ENCODE results near the gene HOXB6. TPM values are rescaled to one million over a fixed set of nuclear protein-coding genes. Genes with fewer than 3 reads are reported as not detected.

Gene HOXB6
- total RNA-seq, 1 donor from 2014 or later = not detected

- Histone ChIP-seq H4K20me1 (ENCODE audit: low read depth) (peaks cover 94% of the 10 kb centered on the region), H3K4me2 (no peak overlapping the region), H3K9ac (no peak overlapping the region), H3F3A (ENCODE audit: low read depth) (no peaks in the 10 kb centered on the region), H3K27ac (no peak overlapping the region), H3K36me3 (no peaks in the 10 kb centered on the region), H3K27me3 (peaks cover 100% of the 10 kb centered on the region), H3K9me3 (ENCODE audit: low read depth) (no peaks in the 10 kb centered on the region), H3K79me2 (ENCODE audit: low read depth) (no peaks in the 10 kb centered on the region), H3K4me1 (no peaks in the 10 kb centered on the region), H3K4me3 (peak overlapping the region; percentile 17), H2AFZ (replicated peaks) (no peak overlapping the region)
- H3K4me3 Mint-ChIP-seq = no peak overlapping the region
- DNase-seq (ENCODE audit: low spot score) = no peak
- H3K36me3 Mint-ChIP-seq = no peaks in the 10 kb centered on the region
- no peaks in the 10 kb centered on the region for H3K4me1 Mint-ChIP-seq
- H3K27me3 Mint-ChIP-seq (ENCODE audit: insufficient read depth, low read depth) = peaks cover 44% of the 10 kb centered on the region
- H3K9me3 Mint-ChIP-seq = peaks cover 3% of the 10 kb centered on the region
- H3K27ac Mint-ChIP-seq = no peak overlapping the region
- TF ChIP-seq EZH2 (IDR thresholded peaks at IDR 0.05) (peak; percentile 97), EZH2phosphoT487 (IDR thresholded peaks at IDR 0.05) (peak; percentile 96)
- TF ChIP-seq, protein P1, sequence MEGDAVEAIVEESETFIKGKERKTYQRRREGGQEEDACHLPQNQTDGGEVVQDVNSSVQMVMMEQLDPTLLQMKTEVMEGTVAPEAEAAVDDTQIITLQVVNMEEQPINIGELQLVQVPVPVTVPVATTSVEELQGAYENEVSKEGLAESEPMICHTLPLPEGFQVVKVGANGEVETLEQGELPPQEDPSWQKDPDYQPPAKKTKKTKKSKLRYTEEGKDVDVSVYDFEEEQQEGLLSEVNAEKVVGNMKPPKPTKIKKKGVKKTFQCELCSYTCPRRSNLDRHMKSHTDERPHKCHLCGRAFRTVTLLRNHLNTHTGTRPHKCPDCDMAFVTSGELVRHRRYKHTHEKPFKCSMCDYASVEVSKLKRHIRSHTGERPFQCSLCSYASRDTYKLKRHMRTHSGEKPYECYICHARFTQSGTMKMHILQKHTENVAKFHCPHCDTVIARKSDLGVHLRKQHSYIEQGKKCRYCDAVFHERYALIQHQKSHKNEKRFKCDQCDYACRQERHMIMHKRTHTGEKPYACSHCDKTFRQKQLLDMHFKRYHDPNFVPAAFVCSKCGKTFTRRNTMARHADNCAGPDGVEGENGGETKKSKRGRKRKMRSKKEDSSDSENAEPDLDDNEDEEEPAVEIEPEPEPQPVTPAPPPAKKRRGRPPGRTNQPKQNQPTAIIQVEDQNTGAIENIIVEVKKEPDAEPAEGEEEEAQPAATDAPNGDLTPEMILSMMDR (IDR thresholded peaks at IDR 0.05) = no peak
Observed at GRCh38 chr17:48564188-48565021, 40.4 kb downstream of the HOXB6 start.

DNA sequence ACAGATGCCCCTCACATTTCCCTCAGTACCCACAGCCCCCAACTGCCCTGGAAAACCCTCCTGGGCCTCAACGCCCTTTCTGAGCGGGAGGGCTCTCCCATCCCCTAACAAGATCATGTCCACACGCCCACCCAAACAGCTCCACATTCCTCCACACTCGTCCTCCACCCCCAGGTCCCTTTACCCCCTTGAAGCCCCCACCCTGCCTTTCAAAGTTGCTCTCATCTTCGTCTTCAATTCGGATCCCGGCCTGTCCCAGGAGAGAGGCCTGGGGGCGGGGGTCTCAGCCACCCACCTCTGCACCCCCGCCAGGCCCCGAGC, 41.0 kb downstream of the HOXB6 start:
- no peak overlapping the region for H3K27ac Mint-ChIP-seq
- peaks cover 50% of the 10 kb centered on the region for H3K27me3 Mint-ChIP-seq (ENCODE audit: insufficient read depth, low read depth)
- Histone ChIP-seq H3K4me3 (no peak overlapping the region), H2AFZ (replicated peaks) (no peak overlapping the region), H3K4me1 (no peaks in the 10 kb centered on the region), H3K9ac (no peak overlapping the region), H4K20me1 (ENCODE audit: low read depth) (peaks cover 94% of the 10 kb centered on the region), H3K27ac (no peak overlapping the region), H3K9me3 (ENCODE audit: low read depth) (no peaks in the 10 kb centered on the region), H3K4me2 (no peak overlapping the region), H3K27me3 (peaks cover 100% of the 10 kb centered on the region), H3K36me3 (no peaks in the 10 kb centered on the region), H3F3A (ENCODE audit: low read depth) (no peaks in the 10 kb centered on the region), H3K79me2 (ENCODE audit: low read depth) (no peaks in the 10 kb centered on the region)
- H3K4me3 Mint-ChIP-seq = peak overlapping the region; percentile 16
- DNase-seq (ENCODE audit: low spot score) = no peak
- TF ChIP-seq EZH2phosphoT487 (IDR thresholded peaks at IDR 0.05) (peak; percentile 73), EZH2 (IDR thresholded peaks at IDR 0.05) (peak; percentile 89)
- TF ChIP-seq, protein P1 (IDR thresholded peaks at IDR 0.05) = no peak
- no peaks in the 10 kb centered on the region for H3K4me1 Mint-ChIP-seq
- H3K36me3 Mint-ChIP-seq = no peaks in the 10 kb centered on the region
- peaks cover 3% of the 10 kb centered on the region for H3K9me3 Mint-ChIP-seq

- Mint-ChIP-seq H3K9me3 (peaks cover 3% of the 10 kb centered on the region), H3K4me1 (no peaks in the 10 kb centered on the region), H3K4me3 (peak overlapping the region; percentile 16), H3K27ac (no peak overlapping the region), H3K36me3 (no peaks in the 10 kb centered on the region), H3K27me3 (ENCODE audit: insufficient read depth, low read depth) (peaks cover 54% of the 10 kb centered on the region)
- Histone ChIP-seq H3K4me3 (no peak overlapping the region), H3K27ac (no peak overlapping the region), H3K9me3 (ENCODE audit: low read depth) (no peaks in the 10 kb centered on the region), H3F3A (ENCODE audit: low read depth) (no peaks in the 10 kb centered on the region), H3K4me2 (no peak overlapping the region), H2AFZ (replicated peaks) (no peak overlapping the region), H3K27me3 (peaks cover 100% of the 10 kb centered on the region), H3K9ac (no peak overlapping the region), H3K4me1 (no peaks in the 10 kb centered on the region), H3K79me2 (ENCODE audit: low read depth) (no peaks in the 10 kb centered on the region), H3K36me3 (no peaks in the 10 kb centered on the region), H4K20me1 (ENCODE audit: low read depth) (peaks cover 94% of the 10 kb centered on the region)
- DNase-seq (ENCODE audit: low spot score) = no peak
- TF ChIP-seq EZH2 (IDR thresholded peaks at IDR 0.05) = no peak
- TF ChIP-seq, protein P1 (IDR thresholded peaks at IDR 0.05) = no peak
- peak; percentile 24 for TF ChIP-seq EZH2phosphoT487 (IDR thresholded peaks at IDR 0.05)
Observed at GRCh38 chr17:48563385-48563838, 41.4 kb downstream of the HOXB6 start.
